Thyroid gland (tissue), 4 donors: ENCODE data around the gene PPP2R2C.

ENCODE experiments used
- POLR2A ChIP-seq, 2 donors: fragments of 450-650 bp; IDR thresholded peaks; one replicate each; pipeline ENCODE4 v1.6.1; 2017; ENCODE audit warnings: antibody characterized with exemption in 2 of 2, mild to moderate bottlenecking in 2 of 2, moderate library complexity in 1 of 2
- TF ChIP-seq, protein P1 (sequence below), 6 experiments: fragments of 200-600 bp in 3 of 6; fragments of 450-650 bp in 3 of 6; sonication (generic) in 3 of 6; IDR thresholded peaks; one replicate each; pipeline ENCODE4 v1.5.1; 2016 to 2019; ENCODE audit warnings: antibody characterized with exemption in 6 of 6, mild to moderate bottlenecking in 2 of 6, inconsistent platforms in 1 of 6, moderate library complexity in 1 of 6

DNA sequence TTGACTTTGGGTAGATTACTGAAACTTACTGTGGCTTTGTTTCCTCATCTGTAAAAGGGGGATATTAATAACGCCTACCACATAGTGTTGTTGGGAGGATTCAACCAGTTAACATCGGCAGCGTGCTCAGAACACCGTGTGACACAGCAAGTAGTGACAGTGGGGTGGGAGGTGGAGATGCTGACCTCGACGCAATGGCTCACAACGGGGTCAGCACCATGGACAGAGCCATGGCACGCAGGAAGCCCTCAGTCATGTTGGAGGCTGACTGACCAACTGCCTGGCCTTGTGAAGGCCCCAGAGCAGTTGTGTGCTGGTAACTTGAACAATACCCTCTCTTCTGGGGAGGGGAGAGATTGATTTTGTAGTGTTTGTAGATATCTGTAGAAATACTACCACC, 109.5 kb downstream of the PPP2R2C start:
- no peak for TF ChIP-seq POLR2A (IDR thresholded peaks at IDR 0.05)
- TF ChIP-seq, protein P1, sequence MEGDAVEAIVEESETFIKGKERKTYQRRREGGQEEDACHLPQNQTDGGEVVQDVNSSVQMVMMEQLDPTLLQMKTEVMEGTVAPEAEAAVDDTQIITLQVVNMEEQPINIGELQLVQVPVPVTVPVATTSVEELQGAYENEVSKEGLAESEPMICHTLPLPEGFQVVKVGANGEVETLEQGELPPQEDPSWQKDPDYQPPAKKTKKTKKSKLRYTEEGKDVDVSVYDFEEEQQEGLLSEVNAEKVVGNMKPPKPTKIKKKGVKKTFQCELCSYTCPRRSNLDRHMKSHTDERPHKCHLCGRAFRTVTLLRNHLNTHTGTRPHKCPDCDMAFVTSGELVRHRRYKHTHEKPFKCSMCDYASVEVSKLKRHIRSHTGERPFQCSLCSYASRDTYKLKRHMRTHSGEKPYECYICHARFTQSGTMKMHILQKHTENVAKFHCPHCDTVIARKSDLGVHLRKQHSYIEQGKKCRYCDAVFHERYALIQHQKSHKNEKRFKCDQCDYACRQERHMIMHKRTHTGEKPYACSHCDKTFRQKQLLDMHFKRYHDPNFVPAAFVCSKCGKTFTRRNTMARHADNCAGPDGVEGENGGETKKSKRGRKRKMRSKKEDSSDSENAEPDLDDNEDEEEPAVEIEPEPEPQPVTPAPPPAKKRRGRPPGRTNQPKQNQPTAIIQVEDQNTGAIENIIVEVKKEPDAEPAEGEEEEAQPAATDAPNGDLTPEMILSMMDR (IDR thresholded peaks at IDR 0.05): no peak
